ENCODE results near the gene SENP3. TPM values are rescaled to one million over a fixed set of nuclear protein-coding genes. Genes with fewer than 3 reads are reported as not detected.

SENP3 gene
- 92.2 and 104 TPM in 2 replicates for total RNA-seq (2014; rRNA removed; shearing (Covaris generic))

GRCh38 chr17:7561589-7562207 is at the start of gene SENP3:
Gene SENP3, plus strand, starts transcription at chr17:7561919. Its CDS starts 1,158 bp downstream, at chr17:7563077.
- DNase-seq (ENCODE audit: low read depth), result peak; percentile 95

DNA sequence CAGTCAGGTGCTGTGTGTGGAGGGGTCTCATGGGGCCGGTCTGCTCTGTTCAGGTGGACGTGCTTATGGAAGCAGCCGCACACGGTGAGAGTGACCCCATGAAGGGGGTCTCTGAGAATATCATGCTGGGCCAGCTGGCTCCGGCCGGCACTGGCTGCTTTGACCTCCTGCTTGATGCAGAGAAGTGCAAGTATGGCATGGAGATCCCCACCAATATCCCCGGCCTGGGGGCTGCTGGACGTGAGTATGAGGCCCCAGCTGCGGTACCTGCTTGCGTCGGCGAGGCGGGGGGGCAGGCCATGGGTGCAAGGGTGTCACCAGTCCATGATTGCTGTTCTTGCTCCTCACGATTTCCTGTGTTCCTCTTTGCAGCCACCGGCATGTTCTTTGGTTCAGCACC is 49.6 kb upstream of the SENP3 start:
- DNase-seq (ENCODE audit: low read depth), result no peak

DNA sequence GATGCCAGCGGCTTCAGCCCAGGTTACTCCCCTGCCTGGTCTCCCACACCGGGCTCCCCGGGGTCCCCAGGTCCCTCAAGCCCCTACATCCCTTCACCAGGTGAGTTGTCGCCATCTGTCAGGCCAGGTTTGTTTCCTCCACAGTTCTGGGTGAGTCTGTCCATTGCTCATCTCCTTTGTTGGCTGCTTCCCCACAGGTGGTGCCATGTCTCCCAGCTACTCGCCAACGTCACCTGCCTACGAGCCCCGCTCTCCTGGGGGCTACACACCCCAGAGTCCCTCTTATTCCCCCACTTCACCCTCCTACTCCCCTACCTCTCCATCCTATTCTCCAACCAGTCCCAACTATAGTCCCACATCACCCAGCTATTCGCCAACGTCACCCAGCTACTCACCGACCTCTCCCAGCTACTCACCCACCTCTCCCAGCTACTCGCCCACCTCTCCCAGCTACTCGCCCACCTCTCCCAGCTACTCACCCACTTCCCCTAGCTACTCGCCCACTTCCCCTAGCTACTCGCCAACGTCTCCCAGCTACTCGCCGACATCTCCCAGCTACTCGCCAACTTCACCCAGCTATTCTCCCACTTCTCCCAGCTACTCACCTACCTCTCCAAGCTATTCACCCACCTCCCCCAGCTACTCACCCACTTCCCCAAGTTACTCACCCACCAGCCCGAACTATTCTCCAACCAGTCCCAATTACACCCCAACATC is 48.7 kb upstream of the SENP3 start:
- DNase-seq (ENCODE audit: low read depth), result no peak

- DNase-seq (ENCODE audit: low read depth), result no peak
Observed at GRCh38 chr17:7513850-7514419, 47.8 kb upstream of the SENP3 start.

DNA sequence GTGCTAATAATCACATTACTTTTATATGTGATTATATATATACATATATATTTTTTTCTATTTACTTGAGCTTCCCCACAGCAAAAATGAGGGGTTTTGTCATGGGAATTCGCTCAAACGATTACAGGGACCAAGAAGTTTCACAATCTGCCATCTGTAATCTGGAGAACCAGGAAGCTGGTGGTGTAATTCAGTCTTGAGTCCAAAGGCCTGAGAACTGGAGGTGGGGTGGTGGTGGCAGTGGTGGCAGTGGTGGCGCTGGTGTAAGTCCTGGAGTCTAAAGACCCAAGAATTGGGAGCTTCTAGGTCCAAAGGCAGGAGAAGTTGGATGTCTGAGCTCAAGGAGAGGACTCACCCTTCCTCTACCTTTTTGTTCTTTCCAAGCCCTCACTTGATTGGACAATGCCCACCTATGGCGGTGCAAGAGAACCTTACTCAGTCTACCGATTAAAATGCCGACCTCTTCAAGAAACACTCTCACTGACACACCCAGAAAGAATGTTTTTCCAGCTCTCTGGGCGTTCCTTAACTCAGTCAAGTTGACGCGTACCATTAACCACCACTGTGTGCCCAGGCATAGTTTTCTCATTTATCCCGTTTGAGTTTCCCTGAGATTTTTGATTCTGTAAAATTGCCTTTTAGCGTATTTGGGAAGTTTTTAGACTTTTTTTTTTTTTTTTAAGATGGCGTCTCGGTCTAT is 45.7 kb upstream of the SENP3 start:
- DNase-seq (ENCODE audit: low read depth), result no peak

DNA sequence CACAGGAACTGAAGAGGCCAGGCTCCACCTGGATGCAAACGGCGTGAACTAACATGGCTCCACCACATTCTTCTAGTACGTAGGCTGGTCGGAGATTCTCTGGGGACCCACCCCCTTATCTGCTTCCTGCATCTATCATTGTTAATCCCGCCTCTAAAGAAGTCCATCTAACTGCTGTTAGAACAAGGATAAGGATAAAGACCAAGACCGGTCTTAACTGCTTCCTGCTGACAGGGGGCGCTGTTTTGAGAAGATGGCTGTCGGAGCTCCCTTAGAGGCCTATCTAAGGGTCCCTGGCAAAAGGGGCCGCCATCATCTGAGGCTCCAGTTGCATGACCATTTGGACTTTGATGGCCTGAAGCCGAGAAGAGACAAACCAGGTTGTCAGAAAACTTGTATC is 38.7 kb upstream of the SENP3 start:
- peak; percentile 34 for DNase-seq (ENCODE audit: low read depth)

DNA sequence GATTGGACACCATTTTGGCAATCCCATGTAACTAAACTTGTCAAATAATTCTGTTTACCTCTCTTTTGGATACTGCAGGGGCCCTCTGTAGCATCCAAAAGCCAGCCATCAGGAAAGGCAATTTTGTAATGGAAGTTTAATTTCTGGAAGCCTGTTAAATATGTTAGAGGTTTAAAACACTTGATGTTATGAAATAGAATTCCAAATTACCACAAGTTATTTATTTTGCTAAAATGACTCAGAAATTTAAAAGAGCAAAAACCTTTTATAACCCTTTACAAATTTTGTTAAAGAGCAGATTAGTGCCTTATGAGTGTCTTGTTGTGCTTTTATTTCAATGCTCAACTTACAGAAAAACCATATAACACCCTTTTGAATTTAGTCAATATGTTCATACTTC is 32.9 kb upstream of the SENP3 start:
- no peak for DNase-seq (ENCODE audit: low read depth)

DNA sequence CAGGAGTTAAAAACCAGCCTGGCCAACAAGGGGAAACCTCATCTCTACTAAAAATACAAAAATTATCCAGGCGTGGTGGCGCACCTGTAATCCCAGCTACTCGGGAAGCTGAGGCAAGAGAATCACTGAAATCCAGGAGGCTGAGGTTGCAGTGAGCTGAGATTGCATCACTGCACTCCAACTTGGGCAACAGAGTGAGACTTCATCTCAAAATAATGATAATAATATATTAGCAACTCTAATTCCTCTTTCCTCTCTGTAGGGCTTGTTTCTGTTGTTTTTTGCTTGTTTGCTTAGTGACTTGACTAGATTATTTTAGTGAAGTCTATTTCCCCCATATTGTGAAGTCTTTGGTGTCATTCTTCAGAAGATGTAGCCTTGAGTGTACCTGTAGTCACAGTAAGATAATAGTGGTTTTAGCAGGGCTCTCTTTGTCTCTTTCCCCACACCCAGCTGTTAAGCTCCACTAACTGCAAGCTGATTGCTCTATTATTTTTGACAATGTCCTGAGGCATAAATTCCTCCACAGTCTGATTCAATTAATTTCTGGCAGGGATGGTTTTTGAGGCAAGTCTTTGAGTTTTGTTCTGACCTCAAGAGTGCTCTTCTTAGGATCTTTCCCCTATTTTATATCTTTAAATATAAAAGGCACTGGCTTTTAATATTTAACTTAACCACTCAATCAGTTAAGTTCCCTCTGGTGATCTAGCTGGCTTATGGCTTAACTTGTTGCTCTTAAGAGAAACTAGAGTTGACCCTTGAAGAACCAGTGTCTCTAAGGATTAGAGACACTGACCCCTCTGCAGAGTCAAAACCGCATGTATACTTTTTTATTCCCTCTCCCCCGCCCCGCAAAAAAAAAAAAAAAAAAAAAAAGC is 31.5 kb upstream of the SENP3 start:
- DNase-seq (ENCODE audit: low read depth), result no peak

- no peak for DNase-seq (ENCODE audit: low read depth)
Observed at GRCh38 chr17:7538050-7538449, 23.7 kb upstream of the SENP3 start.

DNA sequence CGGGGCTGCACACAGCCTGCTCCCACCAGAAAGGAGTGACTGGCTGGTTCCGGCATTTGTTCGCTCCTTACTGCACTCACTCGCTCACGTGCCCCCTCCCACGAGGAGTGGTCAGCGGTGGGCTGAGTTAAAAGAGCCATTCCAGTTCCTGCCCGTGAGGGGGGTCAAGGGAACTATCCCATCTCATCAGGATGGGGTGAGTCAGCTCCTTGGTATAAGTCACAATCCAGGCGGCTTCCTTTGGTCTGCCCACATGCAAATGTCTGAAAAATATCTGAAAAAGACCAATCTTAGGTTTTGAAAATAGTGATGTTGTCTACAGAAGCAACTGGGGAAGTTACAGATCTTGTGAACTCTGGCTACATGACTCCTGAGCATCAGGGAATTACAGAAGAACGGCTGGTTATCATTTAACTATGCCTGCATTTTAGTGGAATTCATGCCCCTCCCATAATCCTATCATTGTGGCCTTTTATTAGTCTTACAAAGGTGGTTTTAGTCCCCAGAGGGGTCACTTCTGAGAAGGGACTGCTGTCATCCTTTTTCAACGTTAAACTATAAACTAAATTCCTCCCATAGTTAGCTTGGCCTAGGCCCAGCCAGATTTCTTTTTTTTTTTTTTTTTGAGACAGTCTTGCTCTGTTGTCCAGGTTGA is 22.7 kb upstream of the SENP3 start:
- peak; percentile 42 for DNase-seq (ENCODE audit: low read depth)

DNA sequence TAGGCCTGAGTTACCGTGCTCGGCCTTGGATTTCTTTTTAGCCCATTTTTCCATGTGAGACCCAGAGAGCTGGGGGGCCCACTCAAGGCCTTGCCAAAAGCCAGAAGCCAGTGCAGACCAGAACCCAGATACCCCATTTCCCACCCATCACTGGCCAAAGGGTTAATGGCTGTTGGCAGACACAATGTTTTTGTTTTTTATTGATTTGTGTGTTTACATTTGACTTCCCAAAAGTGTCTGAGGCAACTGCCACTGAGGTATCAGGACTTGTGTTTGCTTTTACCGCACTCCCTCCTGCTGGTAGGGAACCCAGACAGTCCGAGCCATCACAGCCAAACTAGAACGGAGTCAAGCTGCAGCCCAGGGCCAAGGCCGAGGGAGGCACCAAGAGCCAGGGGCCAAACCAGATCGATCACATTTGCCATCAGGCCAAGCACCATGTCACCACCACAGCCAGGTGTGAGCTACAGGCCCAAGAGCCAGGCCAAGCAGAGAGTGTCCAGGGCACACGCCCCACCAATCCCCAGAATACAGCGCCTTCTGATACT is 20.6 kb upstream of the SENP3 start:
- DNase-seq (ENCODE audit: low read depth), result no peak

GRCh38 chr17:7544911-7545310 is 16.8 kb upstream of the SENP3 start:
- DNase-seq (ENCODE audit: low read depth), result no peak

DNA sequence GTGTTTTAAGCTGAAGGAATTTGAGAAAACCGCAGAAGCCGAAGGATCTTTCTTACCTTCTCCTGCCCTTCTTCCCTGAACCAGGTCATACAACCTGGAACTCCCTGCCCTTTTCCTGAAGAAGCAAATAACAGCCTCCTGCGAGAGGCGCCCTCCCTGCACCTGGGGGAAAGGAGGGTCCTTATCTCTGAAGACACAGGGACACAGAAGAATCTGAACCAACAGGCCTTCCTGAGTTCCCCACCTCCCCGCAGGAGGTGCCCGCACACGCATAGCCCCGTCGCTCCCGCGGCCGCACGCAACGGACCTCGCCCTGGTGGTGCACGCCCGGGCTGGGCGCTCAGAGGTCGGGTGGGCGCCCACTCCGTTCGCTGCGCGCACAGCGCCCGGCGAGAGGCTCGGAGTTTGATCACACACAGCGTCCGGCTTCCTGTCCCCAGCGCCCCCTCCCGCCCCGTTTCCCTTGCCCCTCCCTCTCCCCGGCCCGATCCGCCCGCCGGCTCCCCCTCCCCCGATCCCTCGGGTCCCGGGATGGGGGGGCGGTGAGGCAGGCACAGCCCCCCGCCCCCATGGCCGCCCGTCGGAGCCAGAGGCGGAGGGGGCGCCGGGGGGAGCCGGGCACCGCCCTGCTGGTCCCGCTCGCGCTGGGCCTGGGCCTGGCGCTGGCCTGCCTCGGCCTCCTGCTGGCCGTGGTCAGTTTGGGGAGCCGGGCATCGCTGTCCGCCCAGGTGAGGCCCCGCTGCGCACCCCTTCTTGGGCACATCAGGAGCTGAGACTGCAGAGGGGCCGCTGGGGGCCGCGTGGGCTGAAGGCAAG is 12.9 kb upstream of the SENP3 start, which contains the start of gene TNFSF12:
TSS of gene TNFSF12 (plus strand) at position 474 of the 816 bp plus-strand sequence. CDS start at position 570, 96 bp downstream.
- peak; percentile 49 for DNase-seq (ENCODE audit: low read depth)

GRCh38 chr17:7549401-7550055 is 12.2 kb upstream of the SENP3 start:
- DNase-seq (ENCODE audit: low read depth), result no peak

- no peak for DNase-seq (ENCODE audit: low read depth)
Observed at GRCh38 chr17:7550344-7550743, 11.4 kb upstream of the SENP3 start.

DNA sequence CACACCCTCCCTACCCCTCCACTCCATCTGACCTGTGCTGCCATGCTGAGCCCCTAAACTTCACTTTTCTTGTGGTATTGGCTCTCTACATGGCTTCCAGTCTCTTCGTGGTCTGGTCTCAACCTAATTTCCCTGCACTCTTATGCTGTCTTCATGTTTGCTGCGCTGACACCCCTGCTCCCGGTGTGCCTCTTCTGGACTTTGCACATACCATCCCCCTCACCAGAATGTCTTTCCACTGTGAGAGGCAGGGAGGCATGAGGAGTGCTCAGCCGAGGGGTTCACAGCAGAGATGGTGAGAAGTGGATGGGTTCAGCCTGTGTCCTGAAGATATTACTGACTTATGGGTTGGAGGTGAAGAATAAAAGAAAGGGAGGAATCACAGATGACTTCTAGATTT is 10.3 kb upstream of the SENP3 start:
- DNase-seq (ENCODE audit: low read depth), result no peak

GRCh38 chr17:7552621-7553051 is 9.1 kb upstream of the SENP3 start:
- no peak for DNase-seq (ENCODE audit: low read depth)

DNA sequence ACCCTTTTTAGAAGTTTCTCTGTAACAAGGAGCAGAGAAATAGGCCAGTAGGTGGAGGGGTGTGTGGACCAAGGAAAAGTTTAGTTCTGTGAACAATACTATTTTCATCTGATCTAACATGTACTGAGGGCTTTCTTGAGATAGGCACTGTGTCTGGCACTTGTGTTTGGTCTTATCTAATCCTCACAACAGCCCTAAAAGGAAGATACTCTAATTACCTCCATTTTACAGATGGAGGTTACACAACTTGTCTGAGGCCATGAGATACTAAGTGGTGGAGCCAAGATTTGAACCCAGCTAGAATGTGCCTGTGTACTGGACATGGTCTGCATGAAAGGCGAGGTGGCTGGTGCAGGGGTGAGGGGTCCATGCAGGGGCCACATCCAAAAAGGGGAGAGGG is 8.4 kb upstream of the SENP3 start:
- no peak for DNase-seq (ENCODE audit: low read depth)

GRCh38 chr17:7555320-7555948 is 6.3 kb upstream of the SENP3 start:
- no peak for DNase-seq (ENCODE audit: low read depth)

Measured in Daoy (cell line).